Activated T-helper 17 cell treated with anti-CD3 and anti-CD28 coated beads, Interleukin-2, amount 50 U/mL, for 72 hours (primary cell): ENCODE measurements around the gene DAB2. TPM values are rescaled to one million over a fixed set of nuclear protein-coding genes. Genes with fewer than 3 reads are reported as not detected.
"Not testable (repeated sequence)": the region's sequence is repeated elsewhere in the genome, so short reads cannot be mapped to it uniquely, and the experiment has no call there.

ENCODE experiments used
- ATAC-seq: fragments of 150-1000 bp; cut with Tn5 transposase; replicated peaks from 2 replicates; pipeline ENCODE4 v1.10.0; 2021; ENCODE audit warnings: mild to moderate bottlenecking, moderate library complexity
- H3K27ac Mint-ChIP-seq: one replicate; pipeline ENCODE4 v1.8.0; 2022; ENCODE audit warnings: mixed read lengths
- H3K27me3 Mint-ChIP-seq: one replicate; pipeline ENCODE4 v1.8.0; 2022; ENCODE audit warnings: mixed read lengths
- H3K36me3 Mint-ChIP-seq: one replicate; pipeline ENCODE4 v1.8.0; 2022; ENCODE audit warnings: low read depth, mild to moderate bottlenecking, mixed read lengths
- H3K4me1 Mint-ChIP-seq: one replicate; pipeline ENCODE4 v1.8.0; 2022; ENCODE audit warnings: mixed read lengths
- H3K4me3 Mint-ChIP-seq: one replicate; pipeline ENCODE4 v1.8.0; 2022; ENCODE audit warnings: mild to moderate bottlenecking, mixed read lengths
- H3K9me3 Mint-ChIP-seq: one replicate; pipeline ENCODE4 v1.8.0; 2022; ENCODE audit warnings: mixed read lengths
- total RNA-seq, 2 donors: library from RNA; stranded (reverse); gene quantifications; one replicate each; pipeline ENCODE4 v1.2.3, GENCODE V29; 2022

Gene DAB2
- total RNA-seq, 2 donors from 2014 or later: 0.05 TPM; not detected in 1

DNA sequence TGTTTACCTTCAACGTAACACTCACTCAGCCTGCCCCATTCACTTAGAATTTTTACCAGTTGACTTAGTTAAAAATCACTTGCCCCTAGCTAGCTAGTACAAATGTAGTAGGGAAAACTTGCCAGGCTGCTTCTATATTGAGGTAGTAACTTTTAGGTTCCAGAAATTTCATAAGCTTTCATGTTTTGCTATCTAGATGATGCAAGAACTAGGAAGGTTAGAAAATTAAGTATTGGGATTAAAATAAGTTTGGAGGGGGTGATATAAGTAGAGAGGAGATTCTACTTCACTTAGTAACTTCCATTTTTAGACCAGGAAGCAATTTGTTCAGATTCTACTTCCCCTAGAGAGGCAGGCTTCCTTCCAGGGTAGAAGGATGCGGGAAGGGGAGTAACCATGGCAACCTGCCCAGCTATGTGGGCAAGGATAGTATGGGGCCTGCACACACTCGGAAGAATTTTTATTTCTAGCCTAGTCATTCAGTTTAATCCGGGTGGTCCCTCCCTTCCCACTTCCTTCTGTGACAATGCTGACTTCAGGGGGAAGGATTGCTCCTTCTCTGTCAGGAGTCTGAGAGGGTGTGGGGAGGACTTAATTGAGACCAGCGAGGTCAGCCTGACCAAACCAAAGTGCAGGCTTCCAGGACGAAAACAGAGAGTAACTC lies 4.2 kb downstream of the DAB2 start:
- Mint-ChIP-seq H3K4me1 (no peaks in the 10 kb centered on the region), H3K27ac (no peak overlapping the region), H3K36me3 (no peaks in the 10 kb centered on the region), H3K4me3 (no peak overlapping the region), H3K27me3 (peaks cover 16% of the 10 kb centered on the region), H3K9me3 (no peaks in the 10 kb centered on the region)
- ATAC-seq: no peak

DNA sequence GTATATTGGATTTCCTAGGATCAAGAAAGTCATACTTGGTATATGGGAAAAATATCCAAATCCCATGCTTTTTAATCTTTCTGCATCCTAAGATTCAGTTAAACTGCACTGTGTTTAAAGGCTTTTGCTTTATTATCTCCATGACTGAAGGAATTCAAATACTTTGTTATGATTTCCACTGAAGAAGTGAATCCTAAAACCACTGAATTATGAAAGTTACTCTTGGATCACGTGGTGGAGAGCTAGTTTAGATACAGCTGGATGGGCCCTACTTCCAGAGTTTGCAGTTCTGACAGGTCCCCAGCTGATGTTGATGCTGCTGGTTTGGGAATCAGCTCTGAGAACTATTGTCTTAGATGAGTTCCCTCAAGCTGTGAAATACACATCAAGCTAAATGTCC lies 5.0 kb downstream of the DAB2 start:
- Mint-ChIP-seq H3K4me1 (no peaks in the 10 kb centered on the region), H3K36me3 (no peaks in the 10 kb centered on the region), H3K4me3 (no peak overlapping the region), H3K27ac (no peak overlapping the region), H3K9me3 (no peaks in the 10 kb centered on the region), H3K27me3 (peaks cover 16% of the 10 kb centered on the region)
- ATAC-seq: no peak

GRCh38 chr5:39417979-39418378 lies 6.8 kb downstream of the DAB2 start:
- no peaks in the 10 kb centered on the region for H3K9me3 Mint-ChIP-seq
- no peak overlapping the region for H3K4me3 Mint-ChIP-seq
- H3K27me3 Mint-ChIP-seq: peaks cover 8% of the 10 kb centered on the region
- no peaks in the 10 kb centered on the region for H3K36me3 Mint-ChIP-seq
- no peak overlapping the region for H3K27ac Mint-ChIP-seq
- ATAC-seq: no peak
- no peaks in the 10 kb centered on the region for H3K4me1 Mint-ChIP-seq

- no peak overlapping the region for H3K4me3 Mint-ChIP-seq
- H3K9me3 Mint-ChIP-seq: no peaks in the 10 kb centered on the region
- no peak overlapping the region for H3K27ac Mint-ChIP-seq
- peaks cover 8% of the 10 kb centered on the region for H3K27me3 Mint-ChIP-seq
- no peaks in the 10 kb centered on the region for H3K4me1 Mint-ChIP-seq
- no peaks in the 10 kb centered on the region for H3K36me3 Mint-ChIP-seq
- no peak for ATAC-seq
These were observed 9.6 kb downstream of the DAB2 start for GRCh38 chr5:39415201-39415600.

GRCh38 chr5:39414426-39414825 lies 10.4 kb downstream of the DAB2 start:
- H3K4me3 Mint-ChIP-seq: no peak overlapping the region
- no peaks in the 10 kb centered on the region for H3K4me1 Mint-ChIP-seq
- ATAC-seq: no peak
- H3K9me3 Mint-ChIP-seq: no peaks in the 10 kb centered on the region
- H3K36me3 Mint-ChIP-seq: no peaks in the 10 kb centered on the region
- H3K27me3 Mint-ChIP-seq: peaks cover 10% of the 10 kb centered on the region
- H3K27ac Mint-ChIP-seq: no peak overlapping the region

DNA sequence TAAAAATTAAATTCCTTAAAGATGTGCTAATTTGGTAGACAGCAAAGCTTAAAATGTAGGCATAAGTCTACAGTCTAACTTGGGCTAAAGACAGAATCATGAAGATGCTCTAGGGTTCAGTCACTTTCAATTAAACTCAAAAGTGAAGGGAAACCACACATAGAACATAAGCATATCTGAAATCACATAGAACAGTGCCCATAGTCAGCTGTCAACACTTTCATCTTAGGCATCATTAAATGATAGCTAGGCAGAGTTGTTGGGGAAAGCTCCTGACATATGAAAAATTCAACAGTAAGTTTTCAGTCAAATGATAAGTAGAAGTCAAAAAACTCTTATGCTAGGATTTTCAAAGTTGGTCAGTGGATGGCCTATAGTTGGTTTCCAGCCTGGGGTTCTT lies 11.0 kb downstream of the DAB2 start:
- H3K4me1 Mint-ChIP-seq: no peaks in the 10 kb centered on the region

DNA sequence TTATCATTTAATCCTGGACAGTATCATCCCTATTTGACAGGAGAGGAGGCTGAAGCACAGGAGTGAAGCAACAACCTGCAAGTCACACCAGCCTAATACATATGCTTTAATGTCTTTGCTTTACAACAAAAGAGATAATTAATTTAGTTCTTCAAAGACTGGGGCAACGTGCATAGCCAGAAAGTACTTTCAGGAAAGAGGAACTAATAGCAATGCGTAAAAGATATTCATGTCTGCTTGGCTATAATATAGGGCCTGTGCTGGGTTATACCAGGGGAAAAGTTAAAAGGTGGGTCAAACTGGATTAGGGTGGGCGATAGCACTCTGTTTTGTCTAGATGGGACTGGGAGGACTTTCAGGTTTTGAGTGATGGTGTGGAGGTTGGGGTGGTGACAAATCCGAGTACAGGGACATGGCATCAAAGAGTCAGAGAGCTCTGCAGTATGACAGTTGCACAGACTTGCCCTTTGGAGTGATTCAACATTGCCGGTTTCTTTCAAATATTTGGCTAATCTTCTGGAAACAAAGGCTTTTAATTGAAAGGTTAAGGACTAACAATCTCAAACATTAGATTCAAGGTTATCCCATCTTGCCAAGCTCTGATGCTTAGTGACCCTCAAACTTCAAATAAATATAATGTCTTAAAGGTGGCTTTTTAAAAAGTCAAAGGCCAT lies 11.9 kb downstream of the DAB2 start:
- no peaks in the 10 kb centered on the region for H3K4me1 Mint-ChIP-seq
- H3K9me3 Mint-ChIP-seq: no peaks in the 10 kb centered on the region
- H3K27ac Mint-ChIP-seq: no peak overlapping the region
- H3K27me3 Mint-ChIP-seq: peaks cover 11% of the 10 kb centered on the region
- no peak for ATAC-seq
- H3K4me3 Mint-ChIP-seq: no peak overlapping the region
- no peaks in the 10 kb centered on the region for H3K36me3 Mint-ChIP-seq

More for the DNA sequence above, 11.0 kb downstream of the DAB2 start:
- Mint-ChIP-seq H3K4me3 (no peak overlapping the region), H3K27me3 (peaks cover 9% of the 10 kb centered on the region), H3K27ac (no peak overlapping the region), H3K9me3 (no peaks in the 10 kb centered on the region), H3K36me3 (no peaks in the 10 kb centered on the region)
- ATAC-seq: no peak

DNA sequence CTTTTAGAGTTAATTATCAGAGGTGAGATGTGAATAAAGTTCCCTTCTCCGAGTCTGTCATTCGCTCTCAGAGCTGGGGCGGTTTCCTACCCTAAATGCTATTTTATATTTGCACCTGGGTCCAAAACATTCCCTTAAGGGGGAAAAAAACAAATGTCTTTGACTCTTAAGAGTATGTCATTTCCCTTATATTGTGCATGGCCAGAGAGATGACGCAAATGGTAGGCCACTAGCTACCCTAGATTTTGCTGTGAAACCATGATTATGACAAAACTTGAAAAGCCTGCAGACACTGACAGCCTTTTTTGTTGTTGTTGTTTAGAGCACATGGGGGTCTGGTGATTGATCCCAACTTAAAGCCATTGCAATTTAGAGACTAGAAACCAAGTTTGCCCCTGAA lies 12.8 kb downstream of the DAB2 start:
- H3K36me3 Mint-ChIP-seq: no peaks in the 10 kb centered on the region
- H3K4me1 Mint-ChIP-seq: no peaks in the 10 kb centered on the region
- ATAC-seq: no peak
- H3K4me3 Mint-ChIP-seq: no peak overlapping the region
- H3K9me3 Mint-ChIP-seq: no peaks in the 10 kb centered on the region
- H3K27me3 Mint-ChIP-seq: peaks cover 6% of the 10 kb centered on the region
- no peak overlapping the region for H3K27ac Mint-ChIP-seq

- Mint-ChIP-seq H3K4me1 (no peaks in the 10 kb centered on the region), H3K36me3 (no peaks in the 10 kb centered on the region), H3K27ac (no peak overlapping the region), H3K27me3 (peaks cover 7% of the 10 kb centered on the region), H3K9me3 (no peaks in the 10 kb centered on the region), H3K4me3 (no peak overlapping the region)
- ATAC-seq: no peak
These were observed 13.7 kb downstream of the DAB2 start for GRCh38 chr5:39411061-39411460.

GRCh38 chr5:39409033-39409432 lies 15.7 kb downstream of the DAB2 start:
- no peaks in the 10 kb centered on the region for H3K4me1 Mint-ChIP-seq
- no peaks in the 10 kb centered on the region for H3K36me3 Mint-ChIP-seq
- no peak overlapping the region for H3K4me3 Mint-ChIP-seq
- no peak overlapping the region for H3K27ac Mint-ChIP-seq
- ATAC-seq: no peak
- no peaks in the 10 kb centered on the region for H3K9me3 Mint-ChIP-seq
- peaks cover 17% of the 10 kb centered on the region for H3K27me3 Mint-ChIP-seq

DNA sequence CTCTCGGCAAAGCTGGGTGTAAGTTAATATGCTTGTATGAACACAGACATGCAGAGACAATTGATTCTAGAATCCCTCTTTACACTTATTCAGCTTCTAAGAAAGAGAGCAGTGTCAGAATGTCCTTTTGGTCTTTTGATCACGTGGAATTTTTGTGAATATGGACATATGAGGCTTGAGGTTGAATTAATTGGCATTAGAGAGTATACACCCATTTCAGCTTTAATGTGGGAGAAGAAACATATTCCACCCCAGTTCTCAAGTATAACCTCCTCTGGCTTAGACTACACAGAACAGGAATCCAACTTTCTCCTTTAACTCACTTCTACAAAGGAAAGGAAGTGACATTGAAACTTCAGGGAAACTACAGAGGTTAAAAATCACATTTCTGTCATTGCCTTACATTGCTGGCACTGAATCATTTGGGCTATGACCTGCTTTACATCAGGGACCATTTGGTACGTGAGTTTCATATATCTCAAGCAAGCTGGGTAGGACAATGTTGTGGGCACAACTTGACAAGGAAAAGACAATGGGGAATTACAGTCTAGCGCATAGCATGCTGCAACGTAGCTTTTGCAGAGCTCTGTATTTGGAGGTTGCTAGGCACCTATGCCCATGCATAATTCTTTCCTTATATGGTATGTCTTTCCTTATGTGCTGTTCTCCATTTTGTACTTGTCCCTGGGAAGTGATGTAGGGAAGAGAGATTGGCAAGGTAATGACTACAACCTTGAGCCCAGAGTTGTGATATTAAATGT lies 19.5 kb downstream of the DAB2 start:
- Mint-ChIP-seq H3K36me3 (no peaks in the 10 kb centered on the region), H3K4me3 (no peak overlapping the region), H3K27me3 (peaks cover 17% of the 10 kb centered on the region), H3K4me1 (no peaks in the 10 kb centered on the region), H3K27ac (no peak overlapping the region), H3K9me3 (no peaks in the 10 kb centered on the region)
- ATAC-seq: no peak

GRCh38 chr5:39403761-39404160 lies 21.0 kb downstream of the DAB2 start:
- peaks cover 13% of the 10 kb centered on the region for H3K27me3 Mint-ChIP-seq
- not testable (repeated sequence) for H3K36me3 Mint-ChIP-seq, H3K27ac Mint-ChIP-seq, H3K9me3 Mint-ChIP-seq, H3K4me1 Mint-ChIP-seq, H3K4me3 Mint-ChIP-seq, ATAC-seq

- H3K27me3 Mint-ChIP-seq: peaks cover 11% of the 10 kb centered on the region
- not testable (repeated sequence) for H3K4me3 Mint-ChIP-seq, ATAC-seq, H3K27ac Mint-ChIP-seq, H3K4me1 Mint-ChIP-seq, H3K36me3 Mint-ChIP-seq, H3K9me3 Mint-ChIP-seq
These were observed 22.6 kb downstream of the DAB2 start for GRCh38 chr5:39402140-39402539.

GRCh38 chr5:39400713-39401578 lies 23.8 kb downstream of the DAB2 start:
- H3K4me1 Mint-ChIP-seq: no peaks in the 10 kb centered on the region
- H3K36me3 Mint-ChIP-seq: no peaks in the 10 kb centered on the region
- no peak for ATAC-seq
- no peak overlapping the region for H3K4me3 Mint-ChIP-seq
- H3K27ac Mint-ChIP-seq: no peak overlapping the region
- no peaks in the 10 kb centered on the region for H3K9me3 Mint-ChIP-seq
- peaks cover 9% of the 10 kb centered on the region for H3K27me3 Mint-ChIP-seq
